Colon (tissue), 2 donors: ENCODE data around the gene KIF26B.

Experiments
- FAIRE-seq: peaks from 2 replicates; lab custom pipeline; 2012; peaks lifted over from hg19 to GRCh38; lab: Jason Lieb, UNC
- donor health status: control.
- donor health status: control.

KIF26B gene

DNA sequence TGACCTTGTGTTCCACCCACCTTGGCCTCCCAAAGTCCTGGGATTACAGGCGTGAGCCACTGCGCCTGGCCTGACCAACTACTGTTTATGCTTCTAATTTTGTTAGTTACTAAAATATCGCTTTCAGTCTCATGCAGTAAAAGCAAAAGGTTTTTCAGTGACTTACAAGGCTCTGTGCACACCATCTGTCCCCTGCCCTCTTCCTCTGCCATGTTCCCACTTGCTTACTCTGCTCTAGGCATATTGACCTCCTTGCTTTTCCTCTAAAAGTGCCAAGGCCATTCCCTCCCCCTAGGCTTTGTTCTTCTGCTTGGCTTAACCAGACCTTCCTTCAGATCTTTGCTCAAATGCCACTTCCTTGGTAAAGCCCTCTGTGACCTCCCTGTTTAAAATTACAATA lies 276.9 kb downstream of the KIF26B start:
- FAIRE-seq: no peak

GRCh38 chr1:245432228-245432875 lies 277.6 kb downstream of the KIF26B start:
- no peak for FAIRE-seq

- FAIRE-seq: no peak
Observed at GRCh38 chr1:245433561-245433960, 278.8 kb downstream of the KIF26B start.

GRCh38 chr1:245434280-245434679 lies 279.5 kb downstream of the KIF26B start:
- no peak for FAIRE-seq

- FAIRE-seq: no peak
Observed at GRCh38 chr1:245436407-245436806, 281.6 kb downstream of the KIF26B start.

- no peak for FAIRE-seq
Observed at GRCh38 chr1:245437369-245438062, 282.7 kb downstream of the KIF26B start.

GRCh38 chr1:245440922-245441321 lies 286.1 kb downstream of the KIF26B start:
- no peak for FAIRE-seq

DNA sequence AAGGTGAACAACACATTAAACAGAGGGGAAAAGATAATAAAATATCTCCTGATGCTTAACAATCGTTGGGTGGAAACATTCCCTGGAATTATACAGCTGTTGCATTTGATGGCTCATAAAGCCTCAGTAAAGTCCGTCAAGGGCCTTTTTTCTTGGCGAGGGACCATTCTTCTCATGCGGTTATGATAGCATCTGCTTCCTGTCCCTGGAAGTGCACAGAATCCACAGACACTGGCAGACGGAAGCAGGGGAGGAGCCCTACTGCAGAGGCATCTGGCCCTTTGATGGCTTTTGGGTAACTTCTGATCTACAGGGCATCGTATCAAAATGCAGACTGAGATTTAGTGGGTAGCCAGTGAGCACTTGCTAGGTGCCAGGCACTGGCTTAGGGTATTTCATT lies 286.9 kb downstream of the KIF26B start:
- FAIRE-seq: no peak

GRCh38 chr1:245444147-245444828 lies 289.5 kb downstream of the KIF26B start:
- FAIRE-seq: no peak

- no peak for FAIRE-seq
Observed at GRCh38 chr1:245444945-245445344, 290.2 kb downstream of the KIF26B start.

DNA sequence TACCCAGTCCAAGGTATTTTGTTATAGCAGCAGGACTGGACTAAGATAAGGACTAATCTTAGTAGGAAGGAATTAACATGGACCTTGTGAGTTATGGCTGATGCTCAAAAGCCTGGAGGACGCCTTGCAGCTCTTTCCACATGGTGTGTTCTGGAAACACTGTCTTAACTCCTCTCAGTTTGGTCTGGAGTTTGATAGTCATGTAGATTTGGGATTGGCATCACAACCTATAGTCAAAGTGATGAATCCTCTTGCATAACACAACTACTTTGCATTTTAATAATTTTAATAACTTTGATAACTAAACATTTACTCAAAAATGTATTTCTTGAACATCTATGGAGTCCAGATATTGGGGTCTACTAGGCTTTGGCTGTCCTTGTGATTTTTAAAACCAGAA lies 293.7 kb downstream of the KIF26B start:
- no peak for FAIRE-seq

DNA sequence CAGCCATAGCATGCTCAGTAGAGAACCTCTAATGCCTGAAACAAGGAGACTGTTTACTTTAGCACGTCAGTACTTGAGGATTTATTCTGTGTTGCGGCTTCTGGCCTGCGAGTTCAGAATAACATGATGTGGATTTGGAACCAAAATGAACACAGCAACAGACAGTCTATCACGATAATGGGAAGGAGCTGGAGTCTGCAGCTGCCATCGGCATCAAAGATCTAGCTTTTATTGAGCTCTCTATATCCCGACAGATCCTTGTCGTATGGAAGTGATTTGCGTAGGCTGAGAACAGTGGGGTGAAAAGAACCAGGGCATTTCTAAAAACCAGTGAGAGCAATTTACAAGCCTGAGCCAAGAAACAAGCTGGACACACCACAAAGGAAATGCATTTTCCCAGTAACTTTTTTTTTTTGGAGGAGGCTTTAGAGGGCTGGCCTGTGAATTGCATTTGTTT lies 294.2 kb downstream of the KIF26B start:
- no peak for FAIRE-seq

DNA sequence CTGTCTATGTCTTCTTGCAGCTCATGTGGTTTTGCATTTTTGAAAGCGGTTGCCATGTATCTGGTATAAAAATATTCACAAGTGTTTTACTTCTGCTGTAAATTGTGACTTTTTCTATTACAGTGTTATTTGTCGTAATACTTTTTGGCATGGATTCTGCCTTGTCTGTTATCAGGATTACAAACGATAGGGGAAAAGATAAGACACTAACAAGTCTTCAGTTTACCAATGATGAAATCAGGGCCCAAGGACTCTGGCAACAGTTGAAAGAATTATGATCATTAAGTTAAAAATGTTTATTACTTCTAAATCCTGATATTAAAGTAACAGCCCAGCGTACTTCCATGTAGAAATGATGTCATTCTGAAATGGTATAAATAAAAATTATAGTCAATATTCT lies 298.8 kb downstream of the KIF26B start:
- FAIRE-seq: no peak

DNA sequence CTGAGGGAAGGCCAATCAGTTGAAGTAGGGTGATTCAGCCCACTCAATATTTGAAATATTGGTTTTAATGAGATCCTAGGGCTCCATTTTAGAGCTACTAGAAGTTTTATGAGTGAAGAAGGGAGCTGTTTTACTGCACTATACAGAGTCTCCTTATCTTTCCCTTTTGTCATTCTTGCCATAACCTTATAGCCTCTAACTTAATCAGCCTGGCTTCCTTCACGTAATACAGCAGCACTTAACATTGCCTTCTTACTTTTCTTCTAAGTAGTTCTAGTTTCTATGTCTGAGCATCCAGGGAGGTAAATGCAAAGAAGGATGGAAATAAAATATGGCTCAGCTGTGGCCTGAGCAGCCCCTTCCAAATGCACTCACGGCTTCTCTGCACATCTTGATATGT lies 299.3 kb downstream of the KIF26B start:
- FAIRE-seq: no peak

- FAIRE-seq: no peak
Observed at GRCh38 chr1:245457562-245457961, 302.8 kb downstream of the KIF26B start.

DNA sequence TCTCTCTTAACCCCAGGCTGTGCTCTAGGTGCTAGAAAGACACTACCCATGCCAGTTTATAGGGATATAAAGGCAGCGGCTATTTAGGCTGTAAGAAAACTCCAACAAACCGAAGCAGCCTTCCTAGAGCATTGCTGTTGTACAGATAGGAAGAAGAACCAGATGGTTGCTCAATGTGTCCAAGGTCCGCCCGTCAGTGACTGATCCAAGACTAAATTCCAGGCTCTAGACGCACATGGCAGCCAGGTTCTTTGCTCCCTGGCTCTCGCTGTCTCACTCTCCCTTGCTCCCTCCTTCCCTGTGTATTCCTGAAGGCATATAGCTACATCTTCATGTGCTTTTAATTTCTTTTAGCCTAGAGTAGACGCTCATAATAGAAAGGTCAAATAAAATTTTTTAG lies 303.4 kb downstream of the KIF26B start:
- FAIRE-seq: no peak

GRCh38 chr1:245458761-245459174 lies 304.0 kb downstream of the KIF26B start:
- FAIRE-seq: no peak

DNA sequence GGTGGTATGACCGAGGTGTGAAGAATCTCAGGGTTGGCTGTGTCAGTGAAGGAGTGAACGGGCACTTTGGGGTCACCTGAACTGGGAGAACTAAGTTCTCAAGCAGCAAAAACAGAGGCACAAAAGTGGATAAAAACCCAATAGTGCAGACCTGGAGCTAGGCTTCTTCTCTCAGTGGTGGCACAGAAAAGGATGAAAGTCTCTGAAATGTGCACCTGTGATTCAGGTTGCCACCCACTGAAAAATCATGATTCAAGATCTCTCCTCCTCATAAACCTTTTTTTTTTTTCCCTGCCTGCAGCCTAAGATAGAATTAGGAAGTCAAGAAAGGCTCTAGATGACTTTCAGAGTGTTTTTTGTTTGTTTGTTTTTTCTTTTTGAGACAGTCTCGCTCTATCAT lies 304.8 kb downstream of the KIF26B start:
- no peak for FAIRE-seq

DNA sequence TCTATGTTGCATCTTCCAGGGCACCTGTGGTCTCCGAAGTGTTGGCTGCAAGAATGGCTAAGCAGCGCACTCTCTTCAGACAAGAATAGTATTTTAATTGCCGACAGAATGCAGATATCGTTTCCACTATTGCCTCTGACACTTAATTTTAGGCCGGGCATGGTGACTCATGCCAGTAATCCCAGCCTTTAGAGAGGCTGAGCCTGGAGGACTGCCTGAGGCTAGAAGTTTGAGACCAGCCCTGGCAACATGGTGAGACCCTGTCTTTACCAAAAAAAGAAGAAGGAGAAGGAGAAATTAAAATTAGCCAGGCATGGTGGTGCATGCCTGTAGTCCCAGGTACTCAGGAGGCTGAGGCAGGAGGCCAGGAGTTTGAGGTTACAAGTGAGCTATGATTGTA lies 306.9 kb downstream of the KIF26B start:
- FAIRE-seq: no peak

GRCh38 chr1:245462161-245462560 lies 307.4 kb downstream of the KIF26B start:
- no peak for FAIRE-seq

DNA sequence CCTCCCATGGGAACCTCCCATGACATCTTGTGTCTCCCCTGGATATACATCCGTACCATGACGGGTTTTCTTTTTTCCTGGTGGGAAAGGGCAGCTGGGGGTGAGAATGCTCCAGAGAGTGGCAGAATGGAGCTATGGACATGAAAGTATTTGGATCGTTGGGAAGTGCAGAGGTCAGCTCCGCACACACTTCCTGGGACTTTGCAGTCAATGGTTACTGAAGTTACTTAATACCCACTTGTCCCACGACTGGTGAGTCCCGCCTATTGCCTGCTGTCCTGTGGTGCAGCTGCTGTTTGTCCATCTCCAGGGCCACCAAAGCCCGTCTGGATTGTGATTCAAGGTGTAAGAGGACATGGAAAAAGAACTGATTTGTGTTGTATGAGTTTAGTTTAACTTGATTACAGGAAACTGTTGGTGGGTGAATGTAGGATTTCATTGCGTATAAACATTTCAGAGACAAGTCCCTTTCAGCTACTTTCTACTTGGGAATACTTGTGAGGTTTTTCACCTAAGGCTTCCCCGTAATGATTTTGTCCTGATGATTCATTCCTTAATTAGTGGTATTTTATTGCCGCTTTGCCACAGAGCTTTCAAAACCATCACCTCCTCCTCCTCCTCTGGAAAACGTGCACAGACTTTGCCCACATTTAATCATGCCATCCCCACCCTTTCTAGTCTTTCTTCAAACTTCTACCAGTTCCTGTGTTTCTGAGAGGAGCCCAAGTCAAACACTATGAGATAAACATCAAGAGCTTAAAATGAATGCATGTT lies 308.8 kb downstream of the KIF26B start:
- FAIRE-seq: no peak

GRCh38 chr1:245464290-245464689 lies 309.5 kb downstream of the KIF26B start:
- no peak for FAIRE-seq

GRCh38 chr1:245465666-245466065 lies 310.9 kb downstream of the KIF26B start:
- no peak for FAIRE-seq
